HG03558 (cell line): ENCODE data around the gene NCAPG2.

Experiments
- ATAC-seq: cut with Tn5 transposase; IDR thresholded peaks from one replicate; pipeline ENCODE4 v1.9.1; 2021; ENCODE audit warnings: moderate number of reproducible peaks; ENCODE audit not compliant: unreplicated experiment; ENCODE audit errors: extremely low read depth

Gene NCAPG2

GRCh38 chr7:158733775-158734494, 29.3 kb upstream of the NCAPG2 start:
- ATAC-seq: no peak

GRCh38 chr7:158733220-158733519, 28.6 kb upstream of the NCAPG2 start:
- ATAC-seq: no peak

DNA sequence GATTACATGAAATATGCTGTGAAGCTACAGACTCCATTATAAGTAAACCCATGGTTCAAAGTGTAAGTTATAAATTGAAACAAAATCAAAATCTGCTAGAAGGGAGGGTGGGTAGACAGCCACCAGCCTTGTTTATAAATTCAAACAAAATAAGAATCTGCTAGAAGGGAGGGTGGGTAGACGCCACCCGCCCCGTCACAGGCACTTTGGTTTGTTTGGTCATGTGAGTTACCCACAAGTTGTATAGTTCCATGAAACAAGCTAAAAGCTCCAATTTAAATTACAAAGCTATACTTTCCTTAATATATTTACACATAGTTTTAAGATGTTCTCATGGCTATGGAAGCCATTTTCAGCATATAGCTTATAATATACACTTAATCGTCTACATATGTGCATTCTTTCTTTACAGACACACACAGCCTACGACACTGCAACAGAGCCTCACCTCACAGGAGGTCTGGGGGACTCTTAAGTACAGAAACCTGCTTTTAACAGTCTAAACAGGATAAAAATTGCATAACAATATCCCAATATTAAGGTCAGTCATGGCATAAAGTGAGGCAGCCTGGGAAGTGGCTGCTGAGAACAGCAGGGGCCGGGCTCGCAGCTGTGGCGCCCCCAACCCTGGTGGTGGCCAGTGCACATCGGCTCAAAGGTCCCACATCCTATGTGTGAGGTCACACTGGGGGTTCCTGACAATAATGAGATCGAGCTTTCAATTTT, 28.1 kb upstream of the NCAPG2 start:
- no peak for ATAC-seq

GRCh38 chr7:158731761-158732160, 27.2 kb upstream of the NCAPG2 start:
- no peak for ATAC-seq

DNA sequence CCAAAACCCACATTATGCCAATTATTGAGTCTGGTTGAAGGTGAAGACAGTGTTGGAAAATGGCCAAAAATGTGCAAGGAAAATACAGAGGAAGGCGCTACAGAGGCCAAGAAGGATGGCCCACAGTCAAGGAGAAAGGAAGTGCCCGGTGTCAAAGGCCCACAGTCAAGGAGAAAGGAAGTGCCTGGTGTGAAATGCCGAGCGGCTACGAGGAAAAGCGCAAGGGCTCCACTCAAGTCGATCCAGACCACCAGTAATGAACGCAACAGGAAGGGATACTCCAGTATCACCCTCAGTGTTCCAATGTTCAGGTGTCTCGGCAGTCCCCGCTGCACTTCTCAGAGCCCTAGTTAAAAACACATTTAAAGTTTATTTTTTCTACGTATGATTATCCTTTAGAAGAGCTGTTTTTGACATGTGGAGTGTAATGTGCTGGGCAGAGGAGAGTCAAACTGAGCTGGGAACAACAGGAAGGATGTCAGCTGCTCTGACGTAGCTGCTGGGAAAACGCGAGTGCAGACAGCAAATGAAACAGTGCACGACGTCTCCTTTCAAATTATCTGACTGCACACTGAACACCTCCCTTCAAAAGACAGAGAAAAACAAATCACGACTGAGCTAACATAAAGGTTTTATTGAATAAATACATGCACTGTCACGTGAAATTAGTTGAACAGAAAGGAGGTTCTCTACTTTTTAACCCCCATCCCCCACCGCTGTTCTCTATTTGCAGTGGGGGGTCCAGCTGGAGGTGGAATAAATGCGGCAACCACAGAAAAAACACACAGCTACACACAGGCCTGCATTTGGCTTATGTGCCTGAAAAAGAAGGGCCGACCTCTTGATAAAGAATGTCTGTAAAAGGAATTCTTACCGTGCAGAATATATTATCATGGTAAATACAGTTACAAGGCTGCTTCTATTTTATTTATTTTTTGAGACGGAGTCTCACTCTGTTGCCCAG, 26.1 kb upstream of the NCAPG2 start:
- no peak for ATAC-seq

GRCh38 chr7:158729646-158730382, 25.2 kb upstream of the NCAPG2 start:
- ATAC-seq: no peak

- no peak for ATAC-seq
These were observed 24.5 kb upstream of the NCAPG2 start for GRCh38 chr7:158728911-158729645.

- ATAC-seq: no peak
These were observed 23.1 kb upstream of the NCAPG2 start for GRCh38 chr7:158727690-158728089.

DNA sequence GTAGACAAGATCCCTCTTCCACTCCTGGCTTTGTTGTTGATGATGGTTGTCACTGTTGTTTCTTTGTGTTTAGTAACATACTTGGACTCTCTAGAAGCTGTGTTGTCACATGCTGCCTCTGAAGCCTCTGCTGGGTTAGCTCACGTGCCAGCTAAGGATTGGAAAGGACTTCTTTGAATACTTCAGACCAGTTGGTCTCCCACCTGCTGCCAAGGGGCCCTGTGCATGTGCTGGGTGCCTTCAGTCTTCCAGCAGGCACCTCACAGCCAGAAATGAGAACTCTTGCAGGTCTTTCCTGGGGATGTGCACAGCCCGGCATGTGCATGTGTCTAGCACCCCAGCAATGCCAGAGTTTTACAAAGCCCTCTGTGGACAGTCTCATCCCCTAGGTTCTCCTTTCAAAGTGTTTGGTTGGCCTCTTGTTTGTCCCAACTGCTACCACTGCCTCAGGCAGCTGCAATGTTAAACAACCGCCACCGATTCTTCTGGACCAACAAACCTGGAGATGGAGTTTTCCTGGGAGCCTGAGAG, 21.7 kb upstream of the NCAPG2 start:
- no peak for ATAC-seq

DNA sequence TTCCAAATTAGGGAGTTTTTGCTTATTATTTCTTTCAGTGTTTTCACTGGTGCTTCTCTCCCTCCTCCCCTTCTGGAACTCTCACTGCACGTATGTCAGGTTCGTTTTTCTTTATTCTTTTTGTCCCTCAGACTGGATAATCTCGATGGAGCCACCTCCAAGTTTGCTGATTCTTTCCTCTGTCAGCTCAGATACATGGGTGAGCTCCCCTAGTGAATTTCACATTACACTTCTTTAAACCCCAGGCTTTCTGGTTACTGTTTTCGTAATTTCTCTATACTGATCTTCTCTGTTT, 20.8 kb upstream of the NCAPG2 start:
- no peak for ATAC-seq

GRCh38 chr7:158724658-158725505, 20.3 kb upstream of the NCAPG2 start:
- no peak for ATAC-seq

DNA sequence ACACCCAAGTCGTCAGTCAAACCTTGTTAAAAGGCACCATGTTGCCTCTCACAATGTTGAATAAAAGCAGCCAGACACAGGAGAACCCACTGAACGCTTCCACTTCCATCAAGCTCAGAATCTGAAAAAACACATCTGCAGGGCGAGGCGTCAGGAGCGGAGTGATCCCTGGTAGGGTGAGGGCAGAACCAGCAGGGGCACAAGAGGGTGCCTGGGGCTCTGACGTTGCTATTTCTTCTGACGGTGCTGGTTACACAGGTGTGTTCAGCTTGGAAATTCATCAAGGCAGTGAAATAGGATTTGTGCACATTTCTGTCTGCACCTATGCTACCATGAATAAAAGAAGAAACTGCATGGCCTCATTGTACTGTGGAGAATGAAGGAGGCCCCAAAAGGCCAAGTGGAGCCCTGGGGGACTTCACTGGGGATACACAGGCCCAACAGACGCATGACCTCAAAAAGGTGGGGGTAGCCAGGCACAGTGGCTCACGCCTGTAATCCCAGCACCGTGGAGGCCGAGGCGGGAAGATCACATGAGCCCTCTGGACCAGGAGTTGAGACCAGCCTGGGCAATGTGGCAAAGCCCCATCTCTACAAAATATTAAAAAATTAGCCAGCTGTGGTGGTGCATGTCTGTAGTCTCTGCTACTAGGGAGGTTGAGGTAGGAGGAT, 19.2 kb upstream of the NCAPG2 start:
- ATAC-seq: no peak

- no peak for ATAC-seq
These were observed 18.7 kb upstream of the NCAPG2 start for GRCh38 chr7:158723266-158723665.

DNA sequence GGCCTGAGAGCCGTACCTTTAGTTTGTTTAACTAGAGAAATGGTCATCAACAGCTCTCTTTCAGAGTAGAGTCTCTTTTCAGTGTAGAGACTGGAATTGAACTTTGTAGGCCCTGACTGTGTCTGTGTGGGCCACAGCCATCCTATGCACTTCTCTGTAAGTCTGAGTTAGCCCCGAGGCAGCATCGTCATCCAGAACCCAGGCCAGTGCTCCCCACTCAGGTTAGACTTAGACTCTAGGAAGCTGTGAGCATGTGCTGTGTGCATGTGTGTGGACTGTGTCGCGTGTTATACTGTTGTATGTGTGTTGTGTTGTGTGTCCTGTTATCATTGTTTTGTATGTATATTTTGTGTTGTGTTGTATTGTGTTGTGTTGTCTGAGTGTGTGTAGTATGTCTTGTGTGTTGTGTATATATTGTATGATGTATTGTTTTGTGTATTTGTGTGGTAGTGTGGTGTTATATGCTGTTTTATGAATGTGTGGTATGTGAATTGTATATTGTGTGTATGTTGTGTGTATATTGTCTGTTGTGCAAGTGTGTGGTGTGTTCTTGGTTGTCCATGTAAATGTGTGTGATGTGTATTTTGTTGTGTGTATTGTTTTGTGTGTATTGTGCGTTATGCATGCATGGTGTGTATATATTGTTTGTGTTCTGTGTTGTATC, 18.1 kb upstream of the NCAPG2 start:
- ATAC-seq: no peak

- no peak for ATAC-seq
These were observed 15.5 kb upstream of the NCAPG2 start for GRCh38 chr7:158720112-158720511.

- no peak for ATAC-seq
These were observed 12.2 kb upstream of the NCAPG2 start for GRCh38 chr7:158716802-158717201.

DNA sequence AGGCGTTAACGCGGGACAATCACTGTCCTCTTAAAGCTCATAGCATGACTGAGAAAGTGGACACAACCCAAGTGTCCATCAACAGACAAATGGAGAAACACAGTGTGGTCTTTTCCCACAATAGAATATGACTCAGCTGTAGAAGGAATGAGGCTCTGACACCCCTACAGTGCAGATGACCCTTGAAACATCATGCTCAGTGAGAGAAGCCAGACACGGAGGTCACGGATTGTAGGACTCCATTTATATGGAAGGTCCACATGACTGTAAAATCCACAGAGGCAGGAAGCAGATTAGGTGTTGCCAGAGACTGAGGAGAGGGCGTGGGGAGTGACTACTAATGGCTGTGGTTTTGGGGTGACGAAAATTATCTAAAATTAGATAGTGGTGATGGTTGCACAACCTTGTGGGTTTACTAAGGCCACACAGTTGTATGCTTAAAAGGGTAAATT, 6.1 kb upstream of the NCAPG2 start:
- ATAC-seq: no peak

DNA sequence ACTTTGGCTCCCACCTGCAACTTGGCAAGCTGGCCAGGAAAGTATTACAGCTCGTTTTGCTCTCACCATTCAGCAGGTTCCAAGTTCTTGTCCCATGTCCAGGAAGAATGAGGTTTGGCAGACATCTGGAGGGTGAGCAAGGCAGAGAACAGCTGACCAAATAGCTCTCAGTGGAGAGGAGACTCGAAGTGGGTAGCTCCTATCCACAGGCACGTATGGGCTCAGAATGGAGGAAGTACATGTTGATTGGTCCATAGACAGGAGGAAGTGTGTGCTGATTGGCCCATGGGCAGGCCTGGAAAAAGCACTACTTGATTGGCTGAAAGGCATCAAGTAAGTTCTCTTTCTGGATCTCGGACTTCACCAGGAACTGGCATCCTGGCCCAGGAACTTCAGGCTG, 3.0 kb upstream of the NCAPG2 start:
- ATAC-seq: no peak
